ENCODE data around the gene GP9. TPM values are rescaled to one million over a fixed set of nuclear protein-coding genes. Genes with fewer than 3 reads are reported as not detected.

GP9 gene
- total RNA-seq, 4 donors from 2014 or later, result 0.64 to 1.2 TPM; not detected in 2

DNA sequence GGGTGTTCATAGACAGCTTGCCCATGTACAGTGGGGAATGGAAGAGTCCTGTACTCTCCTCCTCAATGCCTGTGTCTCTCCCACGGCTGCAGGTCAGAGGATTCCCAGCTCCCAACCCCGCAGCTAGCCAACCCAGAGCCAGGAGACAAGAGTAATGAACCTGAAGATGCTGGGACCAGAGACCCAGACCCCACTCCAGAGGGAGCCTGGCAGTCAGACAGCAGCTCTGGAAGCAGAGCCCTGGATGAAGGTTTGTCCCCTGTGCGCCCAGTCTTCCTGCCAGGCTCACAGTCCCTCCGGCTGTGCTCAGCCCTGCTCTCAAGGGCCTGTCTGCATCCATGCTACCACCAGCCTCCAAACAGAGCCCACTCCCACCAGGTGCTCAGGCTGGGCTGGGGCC is 30.0 kb upstream of the GP9 start:
- in situ Hi-C loops (cut with MboI; ENCODE audit: low pct_ligation_motif_present in 1 of 4, low pct_unique_long_range_greater_than_20kb in 1 of 4, low sequenced_read_pairs in 3 of 4), result no loop called here
- WGBS, 2 donors (ENCODE audit: low coverage in 1 of 2), result 95% methylated on average over 4 of the region's 4 CpGs; no CpG with 5 or more reads in 1 of the 2 donors
- TF ChIP-seq POLR2AphosphoS5 (IDR thresholded peaks at IDR 0.05) (no peak), EP300 (IDR thresholded peaks at IDR 0.05; ENCODE audit: low read depth) (no peak), POLR2A (IDR thresholded peaks at IDR 0.05) (no peak)
- TF ChIP-seq, protein P1, sequence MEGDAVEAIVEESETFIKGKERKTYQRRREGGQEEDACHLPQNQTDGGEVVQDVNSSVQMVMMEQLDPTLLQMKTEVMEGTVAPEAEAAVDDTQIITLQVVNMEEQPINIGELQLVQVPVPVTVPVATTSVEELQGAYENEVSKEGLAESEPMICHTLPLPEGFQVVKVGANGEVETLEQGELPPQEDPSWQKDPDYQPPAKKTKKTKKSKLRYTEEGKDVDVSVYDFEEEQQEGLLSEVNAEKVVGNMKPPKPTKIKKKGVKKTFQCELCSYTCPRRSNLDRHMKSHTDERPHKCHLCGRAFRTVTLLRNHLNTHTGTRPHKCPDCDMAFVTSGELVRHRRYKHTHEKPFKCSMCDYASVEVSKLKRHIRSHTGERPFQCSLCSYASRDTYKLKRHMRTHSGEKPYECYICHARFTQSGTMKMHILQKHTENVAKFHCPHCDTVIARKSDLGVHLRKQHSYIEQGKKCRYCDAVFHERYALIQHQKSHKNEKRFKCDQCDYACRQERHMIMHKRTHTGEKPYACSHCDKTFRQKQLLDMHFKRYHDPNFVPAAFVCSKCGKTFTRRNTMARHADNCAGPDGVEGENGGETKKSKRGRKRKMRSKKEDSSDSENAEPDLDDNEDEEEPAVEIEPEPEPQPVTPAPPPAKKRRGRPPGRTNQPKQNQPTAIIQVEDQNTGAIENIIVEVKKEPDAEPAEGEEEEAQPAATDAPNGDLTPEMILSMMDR (IDR thresholded peaks at IDR 0.05), result no peak

DNA sequence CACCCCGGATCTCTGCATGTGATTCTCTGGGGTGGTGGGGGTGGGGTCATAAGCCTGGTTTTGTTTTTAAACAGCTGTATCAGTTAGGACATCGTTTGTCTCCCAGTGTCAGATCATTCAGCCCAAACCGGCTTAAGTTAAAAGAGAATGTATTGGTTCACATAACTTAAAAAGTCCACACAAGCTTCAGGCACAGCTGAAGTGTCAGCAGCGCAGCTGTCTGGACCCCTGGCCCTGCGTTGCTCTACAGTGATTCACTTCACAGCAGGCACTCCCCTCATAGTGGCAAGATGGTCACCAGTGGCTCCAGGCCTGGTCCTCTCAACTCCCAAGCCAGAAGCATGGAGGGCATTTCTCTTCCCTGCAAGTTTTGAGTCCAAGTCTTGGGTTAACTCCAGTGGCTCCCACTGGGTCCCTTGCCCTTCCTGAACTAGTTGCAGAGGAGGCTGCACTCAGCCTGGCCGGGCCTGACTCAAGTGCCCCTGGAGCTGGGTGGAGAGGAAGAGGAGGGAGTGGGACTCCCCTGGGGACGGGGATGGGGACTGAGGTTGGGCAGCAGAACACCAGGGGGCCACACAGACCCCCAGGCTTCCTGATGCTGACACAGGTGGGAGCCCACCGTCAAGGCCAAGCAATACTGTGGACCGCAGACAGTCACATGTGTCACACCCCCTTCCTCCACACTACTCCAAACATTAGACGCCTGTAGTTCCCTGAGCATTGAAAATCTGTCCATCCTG is 28.9 kb upstream of the GP9 start:
- H3K4me1 ChIP-seq, result peaks cover 0 to 9% (median 7%) of the 10 kb centered on the region in 4 donors
- no peaks in the 10 kb centered on the region for H3K9me3 ChIP-seq
- no peaks in the 10 kb centered on the region for H3K27me3 ChIP-seq
- in situ Hi-C loops (cut with MboI; ENCODE audit: low pct_ligation_motif_present in 1 of 4, low pct_unique_long_range_greater_than_20kb in 1 of 4, low sequenced_read_pairs in 3 of 4) (no loop called here), intact Hi-C loops (cut with DNase I; ENCODE audit: low total_unique reads) (no loop called here)
- no peaks in the 10 kb centered on the region for H3K36me3 ChIP-seq
- no peak overlapping the region for H3K27ac ChIP-seq
- no peak for DNase-seq
- no peak overlapping the region for H3K4me3 ChIP-seq
- TF ChIP-seq POLR2A (IDR thresholded peaks at IDR 0.05), result no peak
- TF ChIP-seq, protein P1 (IDR thresholded peaks at IDR 0.05), result no peak
- no peak for TF ChIP-seq POLR2AphosphoS5 (IDR thresholded peaks at IDR 0.05)
- no peak for TF ChIP-seq EP300 (IDR thresholded peaks at IDR 0.05; ENCODE audit: low read depth)
- WGBS, 2 donors (ENCODE audit: low coverage in 1 of 2), result 74 to 100% methylated on average over 4 to 10 of the region's 10 CpGs

More for the DNA sequence above, 30.0 kb upstream of the GP9 start:
- intact Hi-C loops (cut with DNase I; ENCODE audit: low total_unique reads), result no loop called here
- no peaks in the 10 kb centered on the region for H3K9me3 ChIP-seq
- H3K27ac ChIP-seq, result no peak overlapping the region
- no peak overlapping the region for H3K4me3 ChIP-seq
- DNase-seq, result no peak
- H3K27me3 ChIP-seq, result no peaks in the 10 kb centered on the region
- no peaks in the 10 kb centered on the region for H3K36me3 ChIP-seq
- H3K4me1 ChIP-seq, result peaks cover 0 to 15% (median 12%) of the 10 kb centered on the region in 4 donors

DNA sequence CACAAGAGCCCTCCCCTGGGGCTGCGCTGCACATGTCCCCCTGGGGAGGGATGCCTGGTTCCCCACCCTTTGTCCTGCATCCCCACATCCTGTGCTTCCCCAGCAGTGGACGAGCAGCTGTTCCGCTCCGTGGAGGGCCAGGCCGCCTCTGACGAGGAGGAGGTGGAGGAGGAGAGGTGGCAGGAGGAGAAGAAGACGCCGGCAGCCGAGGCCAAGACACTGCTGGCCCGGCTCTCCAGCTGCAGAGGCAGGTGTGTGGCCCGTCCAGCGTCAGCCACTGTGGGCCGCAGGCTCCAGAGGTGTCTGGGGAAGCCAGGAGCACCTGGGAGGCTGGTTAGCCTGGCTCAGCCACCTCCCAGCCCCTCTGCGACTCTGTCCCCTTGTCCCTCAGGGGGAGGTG is 27.9 kb upstream of the GP9 start:
- no peaks in the 10 kb centered on the region for H3K36me3 ChIP-seq
- WGBS, 2 donors (ENCODE audit: low coverage in 1 of 2), result 90% methylated on average over 14 of the region's 14 CpGs; no CpG with 5 or more reads in 1 of the 2 donors
- no peaks in the 10 kb centered on the region for H3K4me1 ChIP-seq
- no peak for DNase-seq
- intact Hi-C loops (cut with DNase I; ENCODE audit: low total_unique reads), result no loop called here
- H3K9me3 ChIP-seq, result no peaks in the 10 kb centered on the region
- in situ Hi-C loops (cut with MboI; ENCODE audit: low pct_ligation_motif_present in 1 of 4, low pct_unique_long_range_greater_than_20kb in 1 of 4, low sequenced_read_pairs in 3 of 4), result no loop called here
- no peak overlapping the region for H3K27ac ChIP-seq
- H3K27me3 ChIP-seq, result no peaks in the 10 kb centered on the region
- H3K4me3 ChIP-seq, result no peak overlapping the region
- no peak for TF ChIP-seq POLR2A (IDR thresholded peaks at IDR 0.05)
- no peak for TF ChIP-seq EP300 (IDR thresholded peaks at IDR 0.05; ENCODE audit: low read depth)
- TF ChIP-seq, protein P1 (IDR thresholded peaks at IDR 0.05), result no peak
- TF ChIP-seq POLR2AphosphoS5 (IDR thresholded peaks at IDR 0.05), result no peak

DNA sequence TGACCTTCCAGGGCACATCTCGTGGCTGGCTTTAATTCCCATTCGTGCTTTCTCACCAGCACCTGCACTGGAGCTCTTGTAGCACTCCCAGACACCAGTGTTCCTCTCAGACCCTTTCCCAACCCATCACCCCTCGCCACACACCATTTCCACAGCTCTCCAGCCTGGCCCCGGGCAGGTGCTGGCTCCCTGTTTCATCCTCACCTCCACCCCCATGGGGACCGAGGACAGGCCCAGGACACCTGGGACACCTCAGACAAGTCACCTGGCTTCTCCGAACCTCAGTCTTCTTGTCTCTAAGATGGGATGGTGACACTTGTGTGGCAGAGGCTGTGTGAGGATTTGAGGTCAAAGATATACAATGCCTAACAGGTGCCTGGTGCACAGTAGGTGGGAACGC is 27.4 kb upstream of the GP9 start:
- DNase-seq, result no peak
- WGBS, 2 donors (ENCODE audit: low coverage in 1 of 2), result 85% methylated on average over 7 of the region's 7 CpGs; no CpG with 5 or more reads in 1 of the 2 donors
- Histone ChIP-seq H3K27me3 (no peaks in the 10 kb centered on the region), H3K27ac (no peak overlapping the region), H3K4me3 (no peak overlapping the region), H3K36me3 (no peaks in the 10 kb centered on the region), H3K9me3 (no peaks in the 10 kb centered on the region), H3K4me1 (no peaks in the 10 kb centered on the region)
- no peak for TF ChIP-seq POLR2A (IDR thresholded peaks at IDR 0.05)
- intact Hi-C loops (cut with DNase I; ENCODE audit: low total_unique reads), result no loop called here
- in situ Hi-C loops (cut with MboI; ENCODE audit: low pct_ligation_motif_present in 1 of 4, low pct_unique_long_range_greater_than_20kb in 1 of 4, low sequenced_read_pairs in 3 of 4), result no loop called here
